ENCODE measurements around the gene RAET1L.

DNA sequence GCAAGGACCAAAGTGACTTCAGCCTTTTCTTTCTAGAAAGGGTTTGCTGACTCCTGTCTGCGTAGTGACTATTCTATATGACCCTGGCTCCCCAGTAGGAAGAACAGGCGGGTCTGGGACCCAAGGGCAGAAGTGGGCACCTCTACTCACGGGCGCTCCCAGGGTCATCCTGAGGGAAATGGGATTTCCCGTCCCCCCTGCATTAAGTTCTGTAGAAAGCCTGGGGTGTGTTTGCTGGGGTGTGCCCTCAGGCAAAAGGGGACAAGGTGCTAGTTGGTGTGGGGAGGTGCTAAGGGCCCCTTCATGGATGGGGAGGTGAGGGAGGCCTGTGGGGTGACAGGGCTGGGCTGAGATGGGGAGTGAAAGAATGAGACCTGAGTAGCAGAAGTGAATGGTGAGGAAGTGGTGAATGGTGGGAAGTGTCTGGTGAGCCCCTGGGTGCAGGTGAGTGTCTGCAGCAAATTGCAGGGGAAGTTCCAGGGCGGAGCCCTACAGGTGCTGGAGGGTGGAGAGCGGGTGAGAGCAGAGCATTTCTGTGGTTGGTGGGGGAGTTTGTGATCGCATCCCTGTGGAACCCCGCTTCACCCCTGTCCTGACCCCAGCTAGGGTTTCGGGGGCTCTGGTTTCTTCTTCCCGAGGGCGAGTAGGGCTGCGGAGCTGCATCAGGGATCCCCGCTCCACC, 21.1 kb downstream of the RAET1L start:
- TF ChIP-seq, protein P1, sequence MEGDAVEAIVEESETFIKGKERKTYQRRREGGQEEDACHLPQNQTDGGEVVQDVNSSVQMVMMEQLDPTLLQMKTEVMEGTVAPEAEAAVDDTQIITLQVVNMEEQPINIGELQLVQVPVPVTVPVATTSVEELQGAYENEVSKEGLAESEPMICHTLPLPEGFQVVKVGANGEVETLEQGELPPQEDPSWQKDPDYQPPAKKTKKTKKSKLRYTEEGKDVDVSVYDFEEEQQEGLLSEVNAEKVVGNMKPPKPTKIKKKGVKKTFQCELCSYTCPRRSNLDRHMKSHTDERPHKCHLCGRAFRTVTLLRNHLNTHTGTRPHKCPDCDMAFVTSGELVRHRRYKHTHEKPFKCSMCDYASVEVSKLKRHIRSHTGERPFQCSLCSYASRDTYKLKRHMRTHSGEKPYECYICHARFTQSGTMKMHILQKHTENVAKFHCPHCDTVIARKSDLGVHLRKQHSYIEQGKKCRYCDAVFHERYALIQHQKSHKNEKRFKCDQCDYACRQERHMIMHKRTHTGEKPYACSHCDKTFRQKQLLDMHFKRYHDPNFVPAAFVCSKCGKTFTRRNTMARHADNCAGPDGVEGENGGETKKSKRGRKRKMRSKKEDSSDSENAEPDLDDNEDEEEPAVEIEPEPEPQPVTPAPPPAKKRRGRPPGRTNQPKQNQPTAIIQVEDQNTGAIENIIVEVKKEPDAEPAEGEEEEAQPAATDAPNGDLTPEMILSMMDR (IDR thresholded peaks at IDR 0.05; ENCODE audit: low read depth, low read length, missing input control) = no peak
- TF ChIP-seq, protein P2, sequence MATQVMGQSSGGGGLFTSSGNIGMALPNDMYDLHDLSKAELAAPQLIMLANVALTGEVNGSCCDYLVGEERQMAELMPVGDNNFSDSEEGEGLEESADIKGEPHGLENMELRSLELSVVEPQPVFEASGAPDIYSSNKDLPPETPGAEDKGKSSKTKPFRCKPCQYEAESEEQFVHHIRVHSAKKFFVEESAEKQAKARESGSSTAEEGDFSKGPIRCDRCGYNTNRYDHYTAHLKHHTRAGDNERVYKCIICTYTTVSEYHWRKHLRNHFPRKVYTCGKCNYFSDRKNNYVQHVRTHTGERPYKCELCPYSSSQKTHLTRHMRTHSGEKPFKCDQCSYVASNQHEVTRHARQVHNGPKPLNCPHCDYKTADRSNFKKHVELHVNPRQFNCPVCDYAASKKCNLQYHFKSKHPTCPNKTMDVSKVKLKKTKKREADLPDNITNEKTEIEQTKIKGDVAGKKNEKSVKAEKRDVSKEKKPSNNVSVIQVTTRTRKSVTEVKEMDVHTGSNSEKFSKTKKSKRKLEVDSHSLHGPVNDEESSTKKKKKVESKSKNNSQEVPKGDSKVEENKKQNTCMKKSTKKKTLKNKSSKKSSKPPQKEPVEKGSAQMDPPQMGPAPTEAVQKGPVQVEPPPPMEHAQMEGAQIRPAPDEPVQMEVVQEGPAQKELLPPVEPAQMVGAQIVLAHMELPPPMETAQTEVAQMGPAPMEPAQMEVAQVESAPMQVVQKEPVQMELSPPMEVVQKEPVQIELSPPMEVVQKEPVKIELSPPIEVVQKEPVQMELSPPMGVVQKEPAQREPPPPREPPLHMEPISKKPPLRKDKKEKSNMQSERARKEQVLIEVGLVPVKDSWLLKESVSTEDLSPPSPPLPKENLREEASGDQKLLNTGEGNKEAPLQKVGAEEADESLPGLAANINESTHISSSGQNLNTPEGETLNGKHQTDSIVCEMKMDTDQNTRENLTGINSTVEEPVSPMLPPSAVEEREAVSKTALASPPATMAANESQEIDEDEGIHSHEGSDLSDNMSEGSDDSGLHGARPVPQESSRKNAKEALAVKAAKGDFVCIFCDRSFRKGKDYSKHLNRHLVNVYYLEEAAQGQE (IDR thresholded peaks at IDR 0.05) = no peak
- no peak for TF ChIP-seq RXRA (IDR thresholded peaks at IDR 0.05)
- no peak for TF ChIP-seq RAD21 (IDR thresholded peaks at IDR 0.05)
- TF ChIP-seq SP1 (IDR thresholded peaks at IDR 0.05) = no peak
